CD14-positive monocyte (primary cell): ENCODE measurements around the gene TRDN. TPM values are rescaled to one million over a fixed set of nuclear protein-coding genes. Genes with fewer than 3 reads are reported as not detected.

ENCODE experiments used
- DNase-seq, 3 donors: peaks; one replicate each; pipeline ENCODE4 v3.0.0-alpha.2; 2011 to 2022
- H2AFZ ChIP-seq: 2 replicates; pipeline ENCODE4 v1.6.0; 2012; ENCODE audit warnings: mild to moderate bottlenecking, low read depth, low read length, inconsistent platforms; ENCODE audit not compliant: insufficient read depth, poor library complexity, severe bottlenecking
- H3K27ac ChIP-seq, 2 donors: 1 replicate in 1 of 2; 2 replicates in 1 of 2; pipeline ENCODE4 v1.5.1; 2012 to 2013; ENCODE audit warnings: low read length in 2 of 2, control low read depth in 1 of 2, inconsistent platforms in 1 of 2, low read depth in 1 of 2, mild to moderate bottlenecking in 1 of 2
- H3K27me3 ChIP-seq, 2 donors: one replicate each; pipeline versions ENCODE4 v1.6.0 to v1.6.1; 2011 to 2013; ENCODE audit warnings: low read length in 2 of 2; ENCODE audit not compliant: control insufficient read depth in 2 of 2, insufficient read depth in 2 of 2
- H3K36me3 ChIP-seq, 2 donors: replicated peaks in 1 of 2; 1 replicate in 1 of 2; 2 replicates in 1 of 2; pipeline versions ENCODE4 v1.5.1 to v1.6.1; 2012 to 2013; ENCODE audit warnings: low read length in 2 of 2, control low read depth in 1 of 2, inconsistent platforms in 1 of 2, mild to moderate bottlenecking in 1 of 2; ENCODE audit not compliant: insufficient read depth in 2 of 2, control insufficient read depth in 1 of 2
- H3K4me1 ChIP-seq, 2 donors: 1 replicate in 1 of 2; 2 replicates in 1 of 2; pipeline versions ENCODE4 v1.5.1 to v1.6.1; 2012 to 2013; ENCODE audit warnings: low read length in 2 of 2, control low read depth in 1 of 2, inconsistent platforms in 1 of 2, mild to moderate bottlenecking in 1 of 2, moderate library complexity in 1 of 2; ENCODE audit not compliant: insufficient read depth in 2 of 2, control insufficient read depth in 1 of 2
- H3K4me2 ChIP-seq: replicated peaks from 2 replicates; pipeline ENCODE3; 2012; ENCODE audit warnings: low read length, moderate library complexity, mild to moderate bottlenecking; ENCODE audit not compliant: poor library complexity, severe bottlenecking; ENCODE audit errors: extremely low read depth
- H3K4me3 ChIP-seq, 3 experiments: fragments of 200-600 bp in 1 of 3; sonication (generic) in 1 of 3; replicated peaks in 1 of 3; 1 replicate in 2 of 3; 2 replicates in 1 of 3; pipeline ENCODE4 v1.5.1; 2011 to 2013; ENCODE audit warnings: low read length in 3 of 3, mild to moderate bottlenecking in 3 of 3, control low read depth in 2 of 3, low read depth in 2 of 3, inconsistent platforms in 1 of 3, moderate library complexity in 1 of 3
- H3K79me2 ChIP-seq: 2 replicates; pipeline ENCODE4 v1.6.0; 2012; ENCODE audit warnings: mild to moderate bottlenecking, control low read depth, inconsistent platforms, low read length, moderate library complexity; ENCODE audit not compliant: insufficient read depth
- H3K9ac ChIP-seq: 2 replicates; pipeline ENCODE4 v1.6.0; 2017; ENCODE audit warnings: low read length, mild to moderate bottlenecking; ENCODE audit not compliant: insufficient read depth, poor library complexity, severe bottlenecking
- H3K9me3 ChIP-seq, 2 donors: replicated peaks in 1 of 2; 1 replicate in 1 of 2; 2 replicates in 1 of 2; pipeline versions ENCODE4 v1.5.1 to v1.6.1; 2012 to 2013; ENCODE audit warnings: low read length in 2 of 2, control low read depth in 1 of 2; ENCODE audit not compliant: control insufficient read depth in 1 of 2, insufficient read depth in 1 of 2
- H4K20me1 ChIP-seq: 2 replicates; pipeline ENCODE4 v1.6.0; 2012; ENCODE audit warnings: mild to moderate bottlenecking, low read length, control low read depth, moderate library complexity; ENCODE audit not compliant: insufficient read depth
- H3K27ac Mint-ChIP-seq, 7 donors: one replicate each; pipeline ENCODE4 v1.8.0; 2020; ENCODE audit warnings: mild to moderate bottlenecking in 7 of 7, mixed read lengths in 7 of 7, moderate library complexity in 6 of 7, inconsistent platforms in 2 of 7
- H3K27me3 Mint-ChIP-seq, 3 donors: one replicate each; pipeline ENCODE4 v1.8.0; 2021 to 2022; ENCODE audit warnings: low read depth in 3 of 3, mild to moderate bottlenecking in 3 of 3, mixed read lengths in 3 of 3, moderate library complexity in 3 of 3, inconsistent platforms in 1 of 3
- H3K36me3 Mint-ChIP-seq, 2 donors: one replicate each; pipeline ENCODE4 v1.8.0; 2020; ENCODE audit warnings: mixed read lengths in 2 of 2, inconsistent platforms in 1 of 2, mild to moderate bottlenecking in 1 of 2
- H3K4me1 Mint-ChIP-seq: one replicate; pipeline ENCODE4 v1.8.0; 2020; ENCODE audit warnings: mild to moderate bottlenecking, mixed read lengths
- H3K4me3 Mint-ChIP-seq, 2 donors: one replicate each; pipeline ENCODE4 v1.8.0; 2020; ENCODE audit warnings: mild to moderate bottlenecking in 2 of 2, mixed read lengths in 2 of 2, moderate library complexity in 1 of 2
- H3K9me3 Mint-ChIP-seq, 7 donors: one replicate each; pipeline ENCODE4 v1.8.0; 2020 to 2022; ENCODE audit warnings: mixed read lengths in 7 of 7, mild to moderate bottlenecking in 6 of 7, moderate library complexity in 6 of 7, inconsistent platforms in 2 of 7
- WGBS: methylation state at CpG from one replicate; pipeline ENCODE4 v1.1.5; 2013; ENCODE audit warnings: missing lambda C conversion rate; ENCODE audit not compliant: insufficient coverage; 5-methylcytosine and 5-hydroxymethylcytosine counted together
- intact Hi-C, 2 donors: fragments of 100-400 bp; cut with micrococcal nuclease; formaldehyde crosslinking; loops; one replicate each; pipeline versions ENCODE4 v1.15.0 to v1.15.1; 2023
- polyA plus RNA-seq, 3 donors: library from polyadenylated mRNA; depleted of rRNA in 1 of 3; unstranded in 2 of 3; stranded (reverse) in 1 of 3; fragments of 300-500 nt in 2 of 3; fragments of >200 nt in 1 of 3; fragmentation: Illumina TruSeq in 2 of 3; gene quantifications; 1 replicate in 2 of 3; 2 replicates in 1 of 3; pipeline ENCODE4 v1.2.3, GENCODE V29; 2012 to 2021
- TF ChIP-seq, protein P1 (sequence below): fragments of 200-600 bp; IDR thresholded peaks from one replicate; pipeline ENCODE4 v1.8.0; 2022; ENCODE audit warnings: antibody characterized with exemption, mild to moderate bottlenecking

TRDN gene
- polyA plus RNA-seq, 3 donors = not detected

DNA sequence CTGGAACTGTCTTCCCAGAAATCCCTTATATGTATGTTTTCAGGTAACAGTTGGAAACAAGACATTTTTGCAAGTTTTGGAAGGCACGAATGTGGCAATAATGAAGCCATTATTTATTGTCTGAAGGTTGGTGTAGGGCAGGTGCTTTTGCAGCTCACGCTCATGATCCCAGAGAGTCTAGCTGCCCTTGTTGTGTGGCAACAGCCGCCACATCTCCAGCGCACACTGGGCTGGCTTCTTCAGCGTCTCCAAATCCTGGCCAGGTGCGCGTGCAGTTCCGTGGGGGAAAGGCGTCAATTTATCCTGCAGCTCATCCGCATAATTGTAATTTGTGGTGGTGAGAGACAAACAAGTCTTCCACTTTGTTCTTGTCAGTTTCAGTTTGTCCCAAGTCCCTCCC, 71.2 kb downstream of the TRDN start:
- H3K4me3 Mint-ChIP-seq = no peak overlapping the region
- H3K36me3 Mint-ChIP-seq = no peaks in the 10 kb centered on the region
- no peaks in the 10 kb centered on the region for H3K79me2 ChIP-seq
- H2AFZ ChIP-seq = no peak overlapping the region
- TF ChIP-seq, protein P1, sequence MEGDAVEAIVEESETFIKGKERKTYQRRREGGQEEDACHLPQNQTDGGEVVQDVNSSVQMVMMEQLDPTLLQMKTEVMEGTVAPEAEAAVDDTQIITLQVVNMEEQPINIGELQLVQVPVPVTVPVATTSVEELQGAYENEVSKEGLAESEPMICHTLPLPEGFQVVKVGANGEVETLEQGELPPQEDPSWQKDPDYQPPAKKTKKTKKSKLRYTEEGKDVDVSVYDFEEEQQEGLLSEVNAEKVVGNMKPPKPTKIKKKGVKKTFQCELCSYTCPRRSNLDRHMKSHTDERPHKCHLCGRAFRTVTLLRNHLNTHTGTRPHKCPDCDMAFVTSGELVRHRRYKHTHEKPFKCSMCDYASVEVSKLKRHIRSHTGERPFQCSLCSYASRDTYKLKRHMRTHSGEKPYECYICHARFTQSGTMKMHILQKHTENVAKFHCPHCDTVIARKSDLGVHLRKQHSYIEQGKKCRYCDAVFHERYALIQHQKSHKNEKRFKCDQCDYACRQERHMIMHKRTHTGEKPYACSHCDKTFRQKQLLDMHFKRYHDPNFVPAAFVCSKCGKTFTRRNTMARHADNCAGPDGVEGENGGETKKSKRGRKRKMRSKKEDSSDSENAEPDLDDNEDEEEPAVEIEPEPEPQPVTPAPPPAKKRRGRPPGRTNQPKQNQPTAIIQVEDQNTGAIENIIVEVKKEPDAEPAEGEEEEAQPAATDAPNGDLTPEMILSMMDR = no peak
- no peak overlapping the region for H3K27ac ChIP-seq
- H3K27me3 Mint-ChIP-seq = peaks cover 0 to 4% (median 0%) of the 10 kb centered on the region in 3 donors
- H3K27ac Mint-ChIP-seq = no peak overlapping the region
- H3K9me3 Mint-ChIP-seq = peaks cover 2 to 11% (median 5%) of the 10 kb centered on the region in 7 donors
- no peaks in the 10 kb centered on the region for H3K36me3 ChIP-seq
- intact Hi-C loops = no loop called here
- 98% methylated on average over 9 of the region's 10 CpGs for WGBS
- no peak for DNase-seq
- no peaks in the 10 kb centered on the region for H3K27me3 ChIP-seq
- no peaks in the 10 kb centered on the region for H3K4me1 Mint-ChIP-seq
- peaks cover 0 to 5% of the 10 kb centered on the region in 2 donors for H3K9me3 ChIP-seq
- no peaks in the 10 kb centered on the region for H4K20me1 ChIP-seq
- H3K4me1 ChIP-seq = no peaks in the 10 kb centered on the region
- no peak overlapping the region for H3K4me2 ChIP-seq
- H3K4me3 ChIP-seq = no peak overlapping the region
- H3K9ac ChIP-seq = no peak overlapping the region

DNA sequence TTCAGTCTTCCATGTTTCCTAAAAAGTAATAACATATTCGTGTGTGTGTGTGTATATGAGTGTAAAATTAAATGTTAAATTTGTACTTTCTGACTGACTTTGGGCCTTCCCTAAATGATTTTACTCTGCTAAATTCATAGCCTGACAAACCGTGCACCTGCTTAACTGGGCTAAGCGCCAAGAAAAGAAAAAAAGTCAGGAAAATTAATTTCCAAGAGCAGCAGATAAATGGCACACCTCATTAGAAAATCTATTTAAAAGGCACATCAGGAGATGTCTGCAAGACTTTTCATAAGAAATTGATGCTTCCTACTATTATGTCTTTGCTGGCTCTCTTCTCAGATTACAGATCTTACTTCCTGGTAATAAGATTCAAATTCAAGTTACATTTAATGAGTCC, 72.4 kb downstream of the TRDN start:
- DNase-seq = no peak
- Mint-ChIP-seq H3K27me3 (peaks cover 0 to 4% (median 0%) of the 10 kb centered on the region in 3 donors), H3K4me3 (no peak overlapping the region), H3K4me1 (no peaks in the 10 kb centered on the region), H3K9me3 (peaks cover 6 to 19% (median 8%) of the 10 kb centered on the region in 7 donors), H3K27ac (no peak overlapping the region), H3K36me3 (no peaks in the 10 kb centered on the region)
- Histone ChIP-seq H2AFZ (no peak overlapping the region), H3K4me3 (no peak overlapping the region), H3K79me2 (no peaks in the 10 kb centered on the region), H3K27me3 (no peaks in the 10 kb centered on the region), H4K20me1 (no peaks in the 10 kb centered on the region), H3K9ac (no peak overlapping the region), H3K36me3 (no peaks in the 10 kb centered on the region), H3K9me3 (peaks cover 0 to 9% of the 10 kb centered on the region in 2 donors), H3K4me1 (no peaks in the 10 kb centered on the region), H3K4me2 (no peak overlapping the region), H3K27ac (no peak overlapping the region)
- intact Hi-C loops = no loop called here
- no CpG with 5 or more reads among the region's 3 CpGs for WGBS
- TF ChIP-seq, protein P1 = no peak
